Mesenchymal stem cell (in vitro differentiated cells and primary cell): ENCODE data around the gene AIDA.

Source experiments
- DNase-seq: peaks from one replicate; pipeline ENCODE4 v3.0.0-alpha.2; 2013
- H2AFZ ChIP-seq: one replicate; pipeline ENCODE4 v1.6.1; 2013; ENCODE audit warnings: low read depth, mild to moderate bottlenecking, control low read depth, inconsistent platforms, low read length, moderate library complexity
- H2AK5ac ChIP-seq: 2 replicates; pipeline ENCODE4 v1.6.1; 2013; ENCODE audit warnings: low read length, moderate library complexity, mild to moderate bottlenecking, inconsistent platforms; ENCODE audit not compliant: severe bottlenecking
- H2BK120ac ChIP-seq: one replicate; pipeline ENCODE4 v1.6.1; 2013; ENCODE audit warnings: low read depth, mild to moderate bottlenecking, inconsistent platforms, low read length, moderate library complexity
- H2BK12ac ChIP-seq, 2 experiments: one replicate each; pipeline ENCODE4 v1.6.1; 2013; ENCODE audit warnings: inconsistent platforms in 2 of 2, low read length in 2 of 2, mild to moderate bottlenecking in 2 of 2, moderate library complexity in 2 of 2, control low read depth in 1 of 2
- H2BK15ac ChIP-seq: one replicate; pipeline ENCODE4 v1.6.1; 2013; ENCODE audit warnings: mild to moderate bottlenecking, low read depth, inconsistent platforms; ENCODE audit not compliant: poor library complexity, severe bottlenecking
- H2BK5ac ChIP-seq: 2 replicates; pipeline ENCODE4 v1.6.1; 2013; ENCODE audit warnings: low read depth, mild to moderate bottlenecking, low read length, control low read depth, inconsistent platforms; ENCODE audit not compliant: poor library complexity, severe bottlenecking
- H3K14ac ChIP-seq, 2 experiments: one replicate each; pipeline ENCODE4 v1.6.1; 2013; ENCODE audit warnings: inconsistent platforms in 2 of 2, low read length in 2 of 2, control low read depth in 1 of 2, mild to moderate bottlenecking in 1 of 2, moderate library complexity in 1 of 2
- H3K18ac ChIP-seq, 2 experiments: one replicate each; pipeline ENCODE4 v1.6.1; 2013; ENCODE audit warnings: inconsistent platforms in 2 of 2, low read length in 2 of 2, control low read depth in 1 of 2, low read depth in 1 of 2, mild to moderate bottlenecking in 1 of 2
- H3K23ac ChIP-seq, 2 experiments: one replicate each; pipeline ENCODE4 v1.6.1; 2013; ENCODE audit warnings: inconsistent platforms in 2 of 2, low read length in 2 of 2, mild to moderate bottlenecking in 2 of 2, moderate library complexity in 2 of 2, control low read depth in 1 of 2
- H3K27ac ChIP-seq: 2 replicates; pipeline ENCODE4 v1.5.1; 2013; ENCODE audit warnings: mild to moderate bottlenecking, moderate library complexity, low read length, control low read depth, inconsistent platforms; ENCODE audit not compliant: poor library complexity, severe bottlenecking
- H3K27me3 ChIP-seq, 2 experiments: 2 replicates each; pipeline versions ENCODE4 v1.6.1 to v1.7.0; 2013; ENCODE audit warnings: low read length in 2 of 2, mild to moderate bottlenecking in 2 of 2, moderate library complexity in 2 of 2, control low read depth in 1 of 2, inconsistent platforms in 1 of 2; ENCODE audit not compliant: control insufficient read depth in 1 of 2, insufficient read depth in 1 of 2
- H3K36me3 ChIP-seq, 2 experiments: 2 replicates each; pipeline versions ENCODE4 v1.6.1 to v1.7.0; 2013; ENCODE audit warnings: low read length in 2 of 2, control low read depth in 1 of 2, inconsistent platforms in 1 of 2, low read depth in 1 of 2, mild to moderate bottlenecking in 1 of 2; ENCODE audit not compliant: insufficient read depth in 2 of 2, control insufficient read depth in 1 of 2
- H3K4ac ChIP-seq, 2 experiments: one replicate each; pipeline ENCODE4 v1.6.1; 2013; ENCODE audit warnings: inconsistent platforms in 2 of 2, low read length in 2 of 2, mild to moderate bottlenecking in 2 of 2, moderate library complexity in 2 of 2, control low read depth in 1 of 2, low read depth in 1 of 2
- H3K4me1 ChIP-seq: 2 replicates; pipeline ENCODE4 v1.6.1; 2013; ENCODE audit warnings: low read depth, low read length, control low read depth; ENCODE audit not compliant: control insufficient read depth, insufficient read depth
- H3K4me2 ChIP-seq: 2 replicates; pipeline ENCODE4 v1.6.1; 2013; ENCODE audit warnings: low read length, mild to moderate bottlenecking, inconsistent platforms; ENCODE audit not compliant: poor library complexity, severe bottlenecking
- H3K4me3 ChIP-seq, 2 experiments: 2 replicates each; pipeline versions ENCODE4 v1.5.1 to v1.7.0; 2013; ENCODE audit warnings: low read length in 2 of 2, mild to moderate bottlenecking in 2 of 2, control low read depth in 1 of 2, low read depth in 1 of 2; ENCODE audit not compliant: insufficient read depth in 1 of 2
- H3K79me1 ChIP-seq: replicated peaks from 2 replicates; pipeline ENCODE4 v1.6.1; 2013; ENCODE audit warnings: mild to moderate bottlenecking, control low read depth, low read length, inconsistent platforms; ENCODE audit not compliant: poor library complexity, severe bottlenecking
- H3K9ac ChIP-seq: 2 replicates; pipeline ENCODE4 v1.7.0; 2013; ENCODE audit warnings: mild to moderate bottlenecking, low read length, moderate library complexity
- H3K9me3 ChIP-seq: 2 replicates; pipeline ENCODE4 v1.7.0; 2013; ENCODE audit warnings: mild to moderate bottlenecking, low read length; ENCODE audit not compliant: control insufficient read depth
- H4K8ac ChIP-seq: one replicate; pipeline ENCODE4 v1.6.1; 2013; ENCODE audit warnings: inconsistent platforms, mild to moderate bottlenecking, low read length, moderate library complexity
- H4K91ac ChIP-seq: one replicate; pipeline ENCODE4 v1.6.1; 2013; ENCODE audit warnings: mild to moderate bottlenecking, low read length, inconsistent platforms
- WGBS: methylation state at CpG from one replicate; pipeline ENCODE4 v1.1.7; 2013; ENCODE audit warnings: mixed read lengths; 5-methylcytosine and 5-hydroxymethylcytosine counted together

AIDA gene

DNA sequence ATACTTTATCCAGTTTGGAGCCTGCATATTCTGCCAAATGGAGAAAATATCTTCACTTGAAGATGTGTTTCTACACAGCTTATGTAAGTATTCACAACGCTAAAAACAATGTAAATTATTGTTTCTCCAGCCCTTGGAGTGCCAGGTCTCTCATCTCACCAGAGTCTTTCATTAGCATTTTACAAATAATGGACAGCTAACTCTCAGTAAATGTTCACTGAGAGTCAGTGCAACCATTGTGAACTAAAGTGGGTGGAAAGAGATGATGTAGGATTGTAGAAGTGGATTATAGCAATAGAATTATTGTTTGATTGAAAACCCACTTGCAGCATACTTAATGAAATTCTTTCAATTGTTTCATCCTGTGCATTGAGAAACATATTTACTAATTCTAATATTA, 16.5 kb upstream of the AIDA start:
- Histone ChIP-seq H3K23ac (no peak overlapping the region), H3K4ac (no peak overlapping the region), H3K9ac (no peak overlapping the region), H3K18ac (no peak overlapping the region), H3K4me2 (no peak overlapping the region), H3K4me3 (no peak overlapping the region), H2BK120ac (no peak overlapping the region), H4K8ac (no peak overlapping the region), H3K36me3 (peaks cover 18 to 98% of the 10 kb centered on the region in 2 experiments), H2BK15ac (no peak overlapping the region), H3K14ac (no peak overlapping the region), H3K9me3 (no peaks in the 10 kb centered on the region), H3K27me3 (no peaks in the 10 kb centered on the region), H2AFZ (no peak overlapping the region), H3K4me1 (no peaks in the 10 kb centered on the region), H3K79me1 (peaks cover 5% of the 10 kb centered on the region), H3K27ac (no peak overlapping the region), H2BK12ac (no peak overlapping the region), H2BK5ac (no peak overlapping the region), H2AK5ac (no peak overlapping the region), H4K91ac (no peak overlapping the region)
- 100% methylated on average over 1 of the region's 1 CpG for WGBS
- no peak for DNase-seq

DNA sequence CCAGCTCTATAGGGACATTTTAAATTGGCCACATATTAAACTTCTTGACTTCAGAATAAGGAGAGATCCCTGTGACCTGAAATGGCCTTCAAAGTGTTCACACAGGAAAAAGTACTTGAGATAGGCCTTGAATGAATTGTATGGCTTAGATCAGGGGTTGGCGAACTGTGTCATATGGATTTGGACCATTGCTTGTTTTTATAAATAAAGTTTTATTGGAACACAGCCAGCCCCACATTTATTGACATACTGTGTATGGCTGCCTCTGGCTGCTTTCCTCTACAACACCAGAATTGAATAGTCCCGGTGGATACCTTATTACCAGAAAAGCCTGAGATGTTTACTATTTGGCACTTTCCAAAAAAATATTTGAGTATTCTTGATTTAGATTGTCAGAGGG, 4.1 kb upstream of the AIDA start:
- Histone ChIP-seq H4K8ac (no peak overlapping the region), H2AK5ac (no peak overlapping the region), H3K27ac (no peak overlapping the region), H2BK120ac (no peak overlapping the region), H3K4me3 (no peak overlapping the region), H2BK12ac (no peak overlapping the region), H3K4me2 (no peak overlapping the region), H4K91ac (no peak overlapping the region), H3K9me3 (no peaks in the 10 kb centered on the region), H3K36me3 (peaks cover 4 to 64% of the 10 kb centered on the region in 2 experiments), H2AFZ (no peak overlapping the region), H3K14ac (no peak overlapping the region), H2BK15ac (no peak overlapping the region), H3K23ac (no peak overlapping the region), H3K4ac (no peak overlapping the region), H3K4me1 (peaks cover 2% of the 10 kb centered on the region), H3K79me1 (peaks cover 7% of the 10 kb centered on the region), H3K9ac (no peak overlapping the region), H3K27me3 (no peaks in the 10 kb centered on the region), H3K18ac (no peak overlapping the region), H2BK5ac (no peak overlapping the region)
- no peak for DNase-seq
- 100% methylated on average over 2 of the region's 2 CpGs for WGBS

DNA sequence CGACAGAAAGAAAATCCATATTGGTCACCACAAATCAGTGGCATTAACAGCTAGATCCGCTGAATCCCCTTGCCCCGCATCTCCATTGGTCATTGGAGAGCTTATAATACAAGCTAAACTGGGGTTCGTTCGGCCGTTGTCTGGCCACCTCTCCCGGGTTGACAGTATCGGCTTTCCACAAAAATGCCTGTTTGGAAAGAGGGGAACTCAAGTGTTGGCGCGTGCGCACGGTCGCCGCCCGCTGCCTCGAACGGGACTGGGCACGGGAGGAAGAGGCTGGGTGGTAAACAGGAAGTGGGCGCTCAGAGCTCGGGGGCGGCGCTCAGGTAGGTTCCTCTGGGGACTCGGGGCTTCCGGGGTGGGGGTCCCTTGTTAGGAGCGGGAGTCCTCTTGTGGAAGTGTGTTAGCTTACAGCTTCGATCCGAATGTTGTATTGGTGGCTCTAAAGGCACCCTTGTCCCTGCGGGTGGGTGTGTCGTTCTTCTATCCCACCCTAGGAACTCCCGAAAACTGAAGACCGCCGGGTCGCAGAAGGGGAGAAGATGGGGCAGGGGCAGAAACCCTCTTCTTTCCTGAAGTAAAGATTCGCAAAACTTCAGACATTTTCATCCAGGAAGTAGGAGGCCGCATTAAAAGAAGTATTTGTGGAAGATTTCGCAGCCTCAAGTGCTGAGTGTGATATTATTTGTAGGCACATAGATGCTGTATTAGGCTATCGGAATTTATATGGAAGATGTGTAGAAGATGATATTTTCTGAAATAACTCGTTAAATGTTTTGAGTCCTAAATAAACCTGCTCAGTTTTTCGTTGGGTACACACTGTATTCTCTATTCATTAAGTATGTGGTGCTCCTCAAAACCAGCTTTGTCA, 1.0 kb upstream of the AIDA start:
- Histone ChIP-seq H3K23ac (no peak overlapping the region), H3K27me3 (no peaks in the 10 kb centered on the region), H2BK120ac (no peak overlapping the region), H2BK12ac (peak overlapping the region in 1 of 2 experiments; percentile 52), H3K4me1 (peaks cover 2% of the 10 kb centered on the region), H3K9ac (peak overlapping the region; percentile 99), H2BK5ac (peak overlapping the region; percentile 36), H4K91ac (no peak overlapping the region), H3K4me2 (peak overlapping the region; percentile 64), H3K9me3 (no peaks in the 10 kb centered on the region), H3K18ac (peak overlapping the region; percentile 71 to 94), H3K14ac (peak overlapping the region in 1 of 2 experiments; percentile 48), H4K8ac (peak overlapping the region; percentile 41), H2AK5ac (peak overlapping the region; percentile 57), H3K27ac (peak overlapping the region; percentile 97), H3K4me3 (peak overlapping the region; percentile 75 to 92), H2BK15ac (no peak overlapping the region), H3K79me1 (peaks cover 5% of the 10 kb centered on the region), H3K36me3 (peaks cover 2 to 46% of the 10 kb centered on the region in 2 experiments), H2AFZ (peak overlapping the region; percentile 81), H3K4ac (peak overlapping the region; percentile 61 to 88)
- DNase-seq = peak; percentile 96
- under 1% methylated on average over 34 of the region's 39 CpGs for WGBS
